Stimulated activated CD4-positive, alpha-beta T cell treated with anti-CD3 and anti-CD28 coated beads, TNF-alpha, amount 100 ng/mL, for 1 hour (primary cell): Measurements from ENCODE around the gene EDARADD.
"Not testable (repeated sequence)": the region's sequence is repeated elsewhere in the genome, so short reads cannot be mapped to it uniquely, and the experiment has no call there.

Experiments
- DNase-seq, 3 donors: peaks; one replicate each; pipeline ENCODE4 v3.0.0-alpha.2; 2020; ENCODE audit warnings: low read depth in 3 of 3, low spot score in 1 of 3

The EDARADD gene

DNA sequence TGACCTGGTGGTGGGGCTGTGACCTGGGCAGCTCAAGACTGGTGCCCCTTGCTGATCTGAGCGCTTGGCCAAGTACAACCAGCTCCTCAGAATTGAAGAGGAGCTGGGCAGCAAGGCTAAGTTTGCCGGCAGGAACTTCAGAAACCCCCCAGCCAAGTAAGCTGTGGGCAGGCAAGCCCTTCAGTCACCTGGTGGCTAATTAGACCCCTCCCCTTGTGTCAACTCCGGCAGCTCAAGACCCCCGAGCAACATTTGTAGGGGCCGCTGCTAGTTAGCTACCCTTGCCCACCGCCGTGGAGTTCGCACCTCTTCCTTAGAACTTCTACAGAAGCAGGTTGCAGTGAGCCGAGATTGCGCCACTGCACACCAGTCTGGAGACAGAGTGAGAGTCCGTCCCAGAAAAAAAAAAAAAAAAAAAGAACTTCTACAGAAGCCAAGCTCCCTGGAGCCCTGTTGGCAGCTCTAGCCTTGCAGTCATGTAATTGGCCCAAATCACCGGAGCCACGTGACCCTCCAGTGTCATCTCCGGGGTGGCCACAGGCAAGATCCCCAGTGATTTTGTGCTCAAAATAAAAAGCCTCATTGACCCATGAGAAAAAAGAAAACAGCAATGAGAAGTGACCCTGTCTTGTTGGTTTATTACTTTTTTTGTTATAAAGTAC lies 90.4 kb downstream of the EDARADD start:
- no peak for DNase-seq

- no peak for DNase-seq
Observed at GRCh38 chr1:236486356-236487002, 92.4 kb downstream of the EDARADD start.

DNA sequence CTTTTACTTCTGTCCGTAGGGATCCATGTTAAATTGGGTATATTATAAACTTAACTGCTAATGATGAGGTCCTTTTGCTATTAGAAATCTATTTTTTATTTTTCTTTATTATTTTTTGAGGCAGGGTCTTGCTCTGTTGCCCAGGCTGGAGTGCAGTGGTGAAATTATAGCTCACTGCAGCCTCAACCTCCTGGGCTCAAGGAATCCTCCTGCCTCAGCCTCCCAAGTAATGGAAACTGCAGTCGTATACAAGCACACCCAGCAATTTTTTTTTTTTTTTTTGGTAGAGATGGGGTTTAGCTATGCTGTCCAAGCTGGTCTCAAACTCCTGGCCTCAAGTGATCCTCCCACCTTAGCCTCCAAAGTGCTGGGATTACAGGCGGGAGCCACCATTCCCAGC lies 95.1 kb downstream of the EDARADD start:
- DNase-seq, result not testable (repeated sequence)

DNA sequence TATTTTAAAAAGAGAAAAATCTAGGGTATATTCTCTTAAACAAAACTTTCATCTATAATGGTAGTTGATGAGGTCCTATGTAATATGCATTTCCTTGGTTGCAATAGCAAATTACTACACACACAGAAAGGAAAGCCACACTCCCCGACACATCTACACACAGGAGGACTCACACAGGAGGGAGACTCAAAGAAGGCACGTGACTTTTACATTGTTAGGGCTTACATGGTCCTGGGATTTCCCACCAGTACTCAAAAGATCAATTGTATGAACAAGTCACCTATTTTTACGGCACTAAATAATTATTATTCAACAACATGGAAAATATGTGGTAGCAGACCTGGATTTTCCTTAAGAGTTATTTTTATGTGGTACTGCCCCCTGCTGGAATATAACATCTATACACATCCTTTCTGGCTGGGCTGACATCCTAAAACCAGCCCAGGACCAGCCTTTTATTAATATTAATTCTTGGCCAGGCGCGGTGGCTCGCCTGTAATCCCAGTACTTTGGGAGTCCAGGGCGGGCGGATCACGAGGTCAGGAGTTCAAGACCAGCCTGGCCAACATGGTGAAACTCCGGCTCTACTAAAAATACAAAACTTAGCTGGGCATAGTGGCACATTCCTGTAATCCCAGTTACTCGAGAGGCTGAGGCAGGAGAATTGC lies 95.8 kb downstream of the EDARADD start:
- no peak for DNase-seq

GRCh38 chr1:236491469-236492136 lies 97.5 kb downstream of the EDARADD start:
- DNase-seq, result no peak

- DNase-seq, result no peak
Observed at GRCh38 chr1:236492378-236492777, 98.3 kb downstream of the EDARADD start.

- DNase-seq, result no peak
Observed at GRCh38 chr1:236494082-236494481, 100.0 kb downstream of the EDARADD start.

- no peak for DNase-seq
Observed at GRCh38 chr1:236494586-236495466, 100.7 kb downstream of the EDARADD start.

DNA sequence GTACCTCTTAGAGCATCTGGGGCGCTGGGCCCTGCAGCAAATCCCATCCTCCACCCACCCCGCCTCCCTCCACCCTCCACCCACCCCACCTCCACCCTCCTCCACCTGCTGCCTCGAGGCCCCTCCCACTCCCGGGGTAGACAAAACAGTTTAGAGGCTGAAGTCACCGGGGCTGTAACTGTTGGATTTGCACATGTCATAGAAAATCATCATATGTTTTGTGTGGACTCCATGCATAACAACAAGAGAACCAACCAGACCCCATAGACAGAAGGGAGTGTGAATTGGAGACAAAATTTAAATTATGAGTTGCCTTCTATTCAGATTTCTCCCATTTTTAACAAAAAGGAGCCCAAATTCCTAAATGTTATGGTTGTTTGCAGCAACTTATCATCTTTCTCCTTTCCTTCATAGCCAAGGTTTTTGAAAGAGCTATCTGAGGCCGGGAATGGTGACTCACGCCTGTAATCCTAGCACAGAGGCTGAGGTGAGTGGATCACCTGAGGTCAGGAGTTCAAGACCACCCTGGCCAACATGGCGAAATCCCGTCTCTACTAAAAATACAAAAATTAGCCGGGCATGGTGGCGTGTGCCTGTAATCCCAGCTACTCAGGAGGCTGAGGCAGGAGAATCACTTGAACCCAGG lies 101.5 kb downstream of the EDARADD start:
- no peak for DNase-seq

DNA sequence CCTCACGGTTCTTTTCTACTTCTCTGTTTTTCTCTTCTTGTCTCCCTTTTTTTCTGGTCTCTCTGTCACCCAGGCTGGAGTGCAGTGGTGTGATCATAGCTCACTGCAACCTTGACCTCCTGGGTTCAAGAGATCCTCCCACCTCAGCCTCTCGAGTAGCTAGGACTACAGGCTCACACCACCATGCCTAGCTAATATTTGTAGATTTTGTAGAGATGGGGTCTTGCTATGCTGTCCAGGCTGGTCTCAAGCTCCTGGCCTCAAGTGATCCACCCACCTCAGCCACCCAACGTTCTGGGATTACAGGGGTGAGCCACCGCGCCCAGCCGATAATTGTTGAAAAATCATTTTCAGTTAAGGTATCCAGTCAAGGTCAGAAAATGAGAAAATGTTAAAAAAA lies 103.8 kb downstream of the EDARADD start:
- DNase-seq, result no peak

- DNase-seq, result no peak
Observed at GRCh38 chr1:236501093-236501492, 107.0 kb downstream of the EDARADD start.

DNA sequence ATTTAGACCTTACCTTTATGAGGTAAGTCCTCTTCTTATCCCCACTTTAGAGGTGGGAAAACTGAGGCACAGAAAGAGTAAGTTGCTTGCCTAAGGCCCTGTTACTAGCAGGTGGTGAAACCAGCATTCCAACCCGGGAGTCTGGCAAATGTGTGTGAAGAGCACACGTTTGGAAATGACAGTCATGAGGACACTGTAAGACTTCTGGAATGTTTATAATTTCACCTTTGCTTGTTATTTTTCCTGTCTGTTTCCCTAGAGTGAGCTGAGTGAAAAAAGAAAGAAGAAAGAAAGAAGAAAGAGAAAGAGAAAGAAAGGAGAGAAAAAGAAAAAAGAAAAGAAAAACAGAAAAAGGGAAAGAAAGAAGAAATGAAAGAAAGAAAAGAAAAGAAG lies 108.5 kb downstream of the EDARADD start:
- no peak for DNase-seq

DNA sequence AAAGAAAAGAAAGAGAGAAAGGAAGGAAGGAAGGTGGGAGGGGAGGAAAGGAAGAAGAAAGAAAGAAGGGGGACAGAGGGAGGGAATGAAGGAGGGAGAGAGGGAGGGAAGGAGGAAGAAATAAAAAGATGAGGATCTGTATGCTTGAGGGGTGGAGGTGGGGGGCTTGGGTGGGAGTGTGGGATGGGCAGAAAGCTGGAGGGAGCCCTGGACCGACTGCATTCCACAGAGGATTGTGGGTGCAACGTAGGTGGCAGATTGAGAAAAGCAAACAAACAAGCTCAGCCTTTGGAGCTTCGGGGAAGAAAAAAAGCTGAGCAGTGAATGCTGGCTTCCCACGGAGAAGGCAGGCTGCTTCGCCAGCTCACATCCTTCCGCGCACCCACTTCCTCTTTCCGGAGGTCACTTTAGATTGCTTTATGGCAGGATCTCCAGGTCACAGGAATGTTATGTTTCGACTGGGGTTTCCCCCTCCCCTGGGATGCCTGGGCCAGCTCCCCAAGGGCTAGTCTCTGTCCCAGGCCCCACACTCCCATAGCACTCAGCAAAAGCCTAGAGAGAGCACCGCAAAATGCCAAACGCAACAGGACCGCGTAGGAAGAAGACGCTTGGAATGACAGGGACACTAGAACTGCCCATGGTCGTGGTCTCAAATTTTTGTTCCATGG lies 109.0 kb downstream of the EDARADD start:
- no peak for DNase-seq

DNA sequence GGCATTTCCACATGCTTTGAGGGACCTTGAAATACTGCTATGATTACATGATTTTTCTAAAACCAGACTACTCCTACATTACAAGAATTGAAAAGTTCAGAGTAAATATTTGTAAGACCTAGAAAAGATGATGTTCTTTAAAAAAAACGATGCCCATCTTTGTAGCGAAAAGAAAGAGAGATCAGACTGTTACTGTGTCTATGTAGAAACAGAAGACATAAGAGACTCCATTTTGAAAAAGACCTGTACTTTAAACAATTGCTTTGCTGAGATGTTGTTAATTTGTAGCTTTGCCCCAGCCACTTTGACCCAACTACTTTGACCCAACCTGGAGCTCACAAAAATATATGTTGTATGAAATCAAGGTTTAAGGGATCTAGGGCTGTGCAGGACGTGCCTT lies 110.3 kb downstream of the EDARADD start:
- not testable (repeated sequence) for DNase-seq

- no peak for DNase-seq
Observed at GRCh38 chr1:236507022-236507700, 113.1 kb downstream of the EDARADD start.

GRCh38 chr1:236508593-236509027 lies 114.5 kb downstream of the EDARADD start:
- no peak for DNase-seq

DNA sequence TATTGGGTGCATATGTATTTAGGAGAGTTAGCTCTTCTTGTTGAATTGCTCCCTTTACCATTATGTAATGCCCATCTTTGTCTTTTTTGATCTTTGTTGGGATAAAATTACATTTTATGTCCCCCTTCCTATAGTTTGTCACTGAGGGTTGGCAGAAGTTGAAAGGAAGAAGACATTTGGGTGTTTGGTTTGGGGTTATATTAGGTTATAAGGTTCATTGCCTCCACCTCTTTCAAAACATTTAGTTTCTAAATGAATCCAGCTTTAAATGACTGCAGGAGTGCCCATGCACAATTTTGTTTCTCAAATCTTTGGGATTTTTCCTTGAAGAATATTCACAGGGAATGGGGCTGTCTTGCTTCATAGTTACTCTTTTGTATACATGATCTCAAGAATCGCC lies 115.1 kb downstream of the EDARADD start:
- DNase-seq, result no peak

DNA sequence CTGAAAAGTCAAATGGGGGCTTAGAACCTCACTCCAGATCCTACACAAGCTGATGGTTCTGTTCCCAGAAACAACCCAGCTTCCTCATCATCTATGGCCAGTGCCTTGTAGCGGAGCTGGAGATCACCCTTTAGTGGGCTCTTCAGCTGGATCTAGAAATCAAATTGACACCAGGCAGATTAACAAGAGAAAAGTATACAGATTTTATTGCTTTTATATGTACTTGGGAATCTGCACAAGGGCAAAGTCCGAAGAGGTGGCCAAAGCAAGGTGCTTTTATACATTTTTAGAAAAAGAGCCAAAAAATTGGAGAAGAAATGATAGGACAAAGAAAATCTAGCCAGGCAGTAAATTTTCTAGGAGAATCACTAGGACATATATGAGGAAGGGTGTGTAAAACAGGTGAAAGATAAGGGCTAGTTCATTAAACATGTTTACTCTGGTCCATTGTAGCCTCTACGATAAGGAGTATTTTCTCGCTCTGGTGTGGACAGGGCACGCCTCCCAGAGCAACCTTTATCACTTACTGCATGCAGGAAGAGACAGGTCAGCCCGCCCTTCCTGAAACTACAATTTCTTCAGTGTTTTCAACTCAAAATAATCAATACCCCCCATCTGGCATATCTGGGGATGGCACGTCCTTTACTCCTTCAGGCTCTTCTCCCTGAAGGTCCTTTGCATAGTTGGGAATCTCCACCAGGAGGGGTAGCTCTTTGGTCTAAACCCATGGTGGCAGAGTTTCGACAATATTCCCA lies 115.7 kb downstream of the EDARADD start:
- DNase-seq, result no peak
